Stimulated activated CD8-positive, alpha-beta memory T cell treated with anti-CD3 and anti-CD28 coated beads, Interleukin-12 subunit alpha, Interleukin-12 subunit beta, amount 100 ng/mL, for 1 hour (primary cell): ENCODE measurements around the gene SPATA2L.
"Not testable (repeated sequence)": the region's sequence is repeated elsewhere in the genome, so short reads cannot be mapped to it uniquely, and the experiment has no call there.

ENCODE experiments used
- DNase-seq: peaks from one replicate; pipeline ENCODE4 v3.0.0-alpha.2; 2020; ENCODE audit warnings: low read depth

The SPATA2L gene

DNA sequence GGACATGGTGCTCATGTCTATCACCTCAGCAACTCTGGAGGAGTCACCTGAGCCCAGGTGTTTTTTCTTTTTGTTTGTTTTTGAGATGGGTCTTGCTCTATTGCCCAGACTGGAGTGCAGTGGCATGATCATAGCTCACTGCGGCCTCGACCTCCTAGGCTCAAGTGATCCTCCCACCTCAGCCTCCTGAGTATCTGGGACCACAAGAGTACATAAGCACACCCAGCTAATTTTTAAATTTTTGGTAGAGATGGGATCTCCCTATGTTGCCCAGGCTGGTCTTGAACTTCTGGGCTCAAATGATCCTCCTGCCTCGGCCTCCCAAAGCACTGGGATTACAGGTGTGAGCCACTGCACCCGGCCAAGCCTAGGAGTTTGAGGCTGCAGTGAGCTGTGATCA, 11.9 kb downstream of the SPATA2L start:
- DNase-seq, result not testable (repeated sequence)

DNA sequence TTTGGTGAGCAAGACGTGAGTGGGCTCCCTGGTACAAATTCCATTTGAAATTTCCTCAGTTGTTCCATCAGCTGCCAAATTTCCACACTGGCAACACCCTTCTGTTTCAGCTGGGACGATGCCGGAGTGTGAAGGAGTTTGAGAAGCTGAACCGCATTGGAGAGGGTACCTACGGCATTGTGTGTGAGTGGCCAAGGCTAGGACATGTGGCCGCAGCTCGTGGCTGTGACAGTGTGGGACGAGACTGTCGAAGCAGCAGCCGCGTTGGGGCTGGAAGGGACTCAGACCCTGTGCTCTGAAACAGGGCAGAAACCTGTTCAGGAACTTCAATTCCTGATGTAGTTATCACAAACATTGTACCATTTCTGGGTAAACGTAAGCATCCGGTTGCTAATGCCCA, 12.4 kb downstream of the SPATA2L start:
- DNase-seq, result no peak

DNA sequence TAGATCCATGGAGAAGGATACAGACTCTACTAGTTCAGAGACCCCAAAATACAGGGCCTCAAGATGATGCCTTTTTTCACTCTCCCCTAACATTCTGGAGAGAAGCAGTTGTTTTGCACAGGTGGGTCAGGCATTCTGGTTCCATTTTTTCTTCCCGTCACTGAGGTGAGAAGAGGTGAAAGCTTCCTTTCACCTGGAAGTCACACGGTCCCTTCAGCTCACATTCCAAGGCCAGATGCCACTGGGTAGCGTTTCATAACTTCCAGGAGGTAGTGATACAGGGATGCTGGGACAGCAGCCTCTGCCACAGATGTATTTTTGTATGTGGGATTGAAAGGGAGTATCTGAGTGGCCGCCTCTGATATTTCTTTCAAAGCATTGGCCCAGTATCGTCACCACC, 13.1 kb downstream of the SPATA2L start:
- DNase-seq, result no peak

DNA sequence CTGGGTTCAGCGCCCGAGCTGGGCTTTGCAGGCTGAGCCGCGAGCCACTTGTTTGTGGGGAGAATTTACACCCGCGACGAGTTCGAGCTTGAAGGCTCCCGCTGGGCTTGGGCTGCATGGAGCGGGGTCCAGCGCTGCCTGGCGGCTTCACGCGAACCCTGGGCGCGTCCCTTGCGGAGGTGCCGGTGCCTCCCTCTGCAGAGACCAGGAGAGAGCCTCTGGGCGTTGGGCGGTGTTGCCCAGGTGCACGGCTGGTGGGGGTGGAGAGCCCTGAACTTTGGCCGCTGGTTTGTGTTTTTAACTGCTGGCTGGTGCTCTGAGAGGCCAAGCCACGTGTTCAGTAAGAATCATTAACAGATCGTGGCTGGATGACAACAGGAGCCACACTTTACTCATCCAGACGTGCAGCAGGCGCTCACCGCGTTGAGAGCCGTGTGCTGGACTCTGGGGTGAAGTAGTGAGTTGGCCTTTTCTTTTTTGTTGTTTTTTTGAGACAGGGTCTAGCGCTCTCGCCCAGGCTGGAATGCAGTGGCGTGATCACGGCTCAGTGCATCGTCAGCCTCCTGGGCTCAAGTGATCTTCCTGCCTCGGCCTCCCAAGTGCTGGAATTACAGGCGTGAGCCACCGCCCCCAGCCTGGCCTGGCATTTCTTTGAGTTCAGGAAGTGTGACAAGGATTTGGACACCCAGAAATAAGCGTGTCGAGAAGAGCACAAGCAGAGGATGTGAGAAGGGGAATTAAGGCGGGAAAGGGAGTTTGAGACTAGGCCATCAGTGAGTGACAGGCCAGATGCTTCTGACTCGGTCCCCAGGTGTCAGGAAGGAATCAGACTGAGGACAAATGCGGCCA, 14.2 kb downstream of the SPATA2L start:
- DNase-seq, result no peak

DNA sequence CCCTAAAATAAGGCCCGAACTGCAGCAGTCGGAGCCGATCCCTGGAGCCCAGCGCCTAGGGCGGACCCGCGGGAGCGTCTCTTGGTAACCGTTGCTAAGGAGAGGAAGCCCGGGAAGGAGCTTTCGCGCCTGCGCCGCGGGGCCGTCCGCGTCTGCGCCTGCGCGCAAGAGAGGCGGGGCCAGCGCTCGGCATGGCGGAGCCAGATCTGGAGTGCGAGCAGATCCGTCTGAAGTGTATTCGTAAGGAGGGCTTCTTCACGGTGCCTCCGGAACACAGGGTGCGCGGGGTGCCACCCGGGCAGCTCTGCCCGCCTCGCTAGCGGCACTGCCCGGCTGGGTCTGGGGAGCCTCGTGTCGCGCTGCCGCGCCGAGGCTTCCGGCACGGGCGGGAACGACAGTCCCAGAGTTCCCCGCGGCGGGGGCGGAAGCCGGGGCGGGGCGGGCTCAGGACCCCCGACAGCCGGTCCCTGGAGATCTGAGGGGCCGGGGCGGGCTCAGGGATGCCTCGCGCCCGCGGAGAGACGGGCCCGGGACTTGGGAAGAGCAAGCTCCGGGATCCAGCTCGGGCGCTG, 14.9 kb downstream of the SPATA2L start, which contains the start of gene CDK10:
Gene CDK10, plus strand, starts transcription at position 170 of the 572 bp plus-strand sequence. Its CDS starts 22 bp downstream, at position 192.
- DNase-seq, result peak; percentile 85

DNA sequence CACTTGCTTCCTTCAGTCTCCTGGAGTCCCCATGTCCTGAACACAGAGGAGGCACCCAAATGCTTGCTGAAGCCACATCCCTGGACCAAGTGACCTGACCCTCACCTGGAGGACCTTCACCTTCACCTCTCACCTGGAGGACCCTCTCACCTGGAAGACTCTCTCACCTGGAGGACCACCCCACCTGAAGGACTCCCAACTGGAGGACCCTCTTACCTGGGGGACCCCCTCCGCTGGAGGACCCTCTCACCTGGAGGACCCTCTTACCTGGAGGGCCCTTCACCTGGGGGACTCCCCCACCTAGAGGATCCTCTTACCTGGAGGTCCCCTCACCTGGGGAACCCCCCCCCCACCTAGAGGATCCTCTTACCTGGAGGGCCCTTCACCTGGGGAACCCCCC, 15.6 kb downstream of the SPATA2L start:
- DNase-seq, result no peak

DNA sequence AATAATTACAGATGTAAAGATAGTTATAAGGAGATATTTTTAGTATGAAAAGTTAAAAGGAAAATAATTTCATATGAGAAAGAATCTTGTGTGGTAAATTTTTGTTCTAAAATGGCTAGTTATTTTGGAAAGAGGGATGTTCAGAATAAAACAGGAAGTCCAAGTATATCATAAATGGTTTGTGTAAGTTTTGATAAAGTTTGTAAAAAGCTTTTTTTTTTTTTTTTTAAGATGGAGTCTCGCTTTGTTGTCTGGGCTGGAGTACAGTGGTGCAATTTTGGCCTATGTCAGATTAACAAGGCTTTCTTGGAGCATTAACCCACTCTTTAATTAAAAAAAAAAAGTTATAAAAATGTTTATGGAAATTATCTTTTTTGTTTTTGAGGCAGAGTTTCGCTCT, 23.2 kb downstream of the SPATA2L start:
- DNase-seq, result no peak

DNA sequence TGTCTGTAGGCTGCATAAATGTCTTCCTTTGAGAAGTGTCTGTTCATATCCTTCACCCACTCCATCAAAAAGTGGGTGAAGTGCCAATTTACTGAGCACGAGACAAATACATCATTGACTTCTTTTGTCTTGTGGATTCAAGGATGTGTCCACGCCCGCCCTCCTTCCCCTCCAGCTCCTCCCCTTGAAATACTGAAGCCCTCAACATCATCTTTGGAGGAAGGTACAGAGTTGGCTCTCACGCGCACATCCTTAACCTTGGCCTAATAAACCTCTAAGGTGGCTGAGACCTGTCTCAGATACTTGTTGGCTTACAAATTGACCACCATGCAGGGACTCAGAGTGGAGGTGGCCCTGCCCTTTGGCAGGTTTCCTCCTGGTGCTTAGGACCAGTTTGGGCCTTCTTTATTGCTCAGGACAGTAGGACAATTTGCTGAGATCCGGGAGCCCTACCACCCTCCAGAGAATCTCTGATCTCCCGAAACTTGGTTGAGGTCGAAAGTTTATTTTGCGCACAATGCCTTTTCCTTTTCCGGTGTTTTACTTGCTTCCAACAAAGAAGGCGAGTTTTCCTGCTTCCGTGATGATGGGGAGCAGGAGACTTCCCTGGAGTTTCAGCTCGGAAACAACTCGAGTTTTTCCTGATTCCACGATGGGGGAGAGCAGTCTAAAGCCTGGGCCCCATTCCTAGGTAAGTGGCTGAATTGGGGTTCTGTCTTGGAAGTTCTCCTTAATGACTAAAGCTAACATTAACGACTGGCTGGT, 29.1 kb downstream of the SPATA2L start:
- no peak for DNase-seq

DNA sequence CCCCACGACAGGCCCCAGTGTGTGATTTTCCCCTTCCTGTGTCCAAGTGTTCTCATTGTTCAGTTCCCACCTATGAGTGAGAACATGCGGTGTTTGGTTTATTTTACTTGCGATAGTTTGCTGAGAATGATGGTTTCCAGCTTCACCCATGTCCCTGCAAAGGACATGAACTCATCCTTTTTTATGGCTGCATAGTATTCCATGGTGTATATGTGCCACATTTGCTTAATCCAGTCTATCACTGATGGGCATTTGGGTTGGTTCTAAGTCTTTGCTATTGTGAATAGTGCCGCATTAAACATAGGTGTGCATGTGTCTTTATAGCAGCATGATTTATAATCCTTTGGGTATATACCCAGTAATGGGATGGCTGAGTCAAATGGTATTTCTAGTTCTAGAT, 29.9 kb downstream of the SPATA2L start:
- DNase-seq, result not testable (repeated sequence)

DNA sequence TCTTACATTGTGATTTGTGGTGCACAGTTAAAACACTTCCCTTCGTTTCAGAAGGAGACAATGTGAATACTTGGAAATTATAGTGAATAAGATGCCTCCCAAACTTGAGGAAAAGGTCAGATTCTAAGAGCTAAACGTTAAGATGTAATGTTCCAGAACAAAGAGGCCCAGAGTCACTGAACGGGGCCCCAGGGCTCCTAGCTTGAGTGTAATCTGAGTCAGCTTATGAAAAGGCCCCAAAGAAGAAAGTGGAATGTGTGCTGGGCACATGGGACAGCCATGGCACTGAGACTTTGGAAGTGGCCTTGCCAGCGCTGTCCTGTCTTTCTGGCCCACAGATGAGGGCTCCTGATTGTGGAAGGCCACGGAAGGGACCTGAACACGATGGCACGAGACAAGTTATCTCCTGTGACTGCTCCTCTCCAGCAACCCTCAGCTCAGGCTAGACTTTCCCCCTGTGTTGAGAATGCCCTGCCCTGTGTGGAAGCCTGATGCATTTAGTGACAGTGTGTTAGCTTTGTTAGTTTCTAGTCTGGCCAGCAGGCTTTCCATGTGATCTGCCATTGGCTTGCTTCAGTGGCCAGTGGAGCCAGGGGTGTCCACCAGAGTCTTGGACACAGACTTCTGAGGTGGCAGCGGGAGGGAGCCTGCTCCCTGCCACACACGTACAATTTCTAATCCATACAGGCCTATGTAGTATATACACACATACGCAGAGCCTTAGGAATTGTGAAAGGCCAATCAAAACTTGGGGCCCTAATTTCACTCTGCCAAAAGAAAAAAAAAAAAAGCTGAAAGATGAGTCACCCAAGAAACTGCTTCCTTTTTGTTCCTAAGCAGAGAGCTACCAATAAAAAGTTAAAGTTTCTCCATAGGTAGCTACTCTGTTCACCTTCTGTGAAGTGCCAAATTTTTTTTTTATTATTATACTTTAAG, 30.7 kb downstream of the SPATA2L start:
- no peak for DNase-seq

DNA sequence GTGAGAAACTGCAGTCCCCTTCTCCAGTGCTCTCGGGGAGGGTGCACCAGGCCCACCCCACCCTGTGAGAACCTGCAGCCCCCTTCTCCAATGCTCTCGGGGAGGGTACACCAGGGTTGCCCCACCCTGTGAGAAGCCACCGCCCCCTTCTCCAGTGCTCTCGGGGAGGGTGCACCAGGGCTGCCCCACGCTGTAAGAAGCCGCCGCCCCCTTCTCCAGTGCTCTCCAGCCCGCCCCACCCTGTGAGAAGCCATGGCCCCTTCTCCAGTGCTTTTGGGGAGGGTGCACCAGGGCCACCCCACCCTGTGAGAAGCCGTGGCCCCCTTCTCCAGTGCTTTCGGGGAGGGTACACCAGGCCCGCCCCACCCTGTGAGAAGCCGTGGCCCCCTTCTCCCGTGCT, 31.8 kb downstream of the SPATA2L start:
- DNase-seq, result no peak

DNA sequence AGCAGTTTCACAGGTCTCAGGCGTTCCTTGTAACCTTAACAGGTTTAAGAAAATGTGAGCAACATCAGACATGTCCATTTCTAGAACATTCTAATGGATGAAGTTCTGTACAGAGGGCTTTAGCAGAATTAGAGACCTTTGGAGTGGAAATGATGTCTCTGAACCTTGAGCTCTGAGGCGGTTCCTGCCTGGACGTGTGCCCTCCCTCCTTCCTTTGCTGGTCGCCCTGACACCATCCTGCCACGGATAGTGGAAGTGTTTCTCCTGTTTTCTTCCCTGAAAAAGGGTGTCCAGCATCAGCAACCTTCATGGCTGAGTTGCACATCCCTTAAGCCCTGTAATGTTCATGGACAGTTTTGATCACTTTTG, 32.7 kb downstream of the SPATA2L start:
- DNase-seq, result no peak

DNA sequence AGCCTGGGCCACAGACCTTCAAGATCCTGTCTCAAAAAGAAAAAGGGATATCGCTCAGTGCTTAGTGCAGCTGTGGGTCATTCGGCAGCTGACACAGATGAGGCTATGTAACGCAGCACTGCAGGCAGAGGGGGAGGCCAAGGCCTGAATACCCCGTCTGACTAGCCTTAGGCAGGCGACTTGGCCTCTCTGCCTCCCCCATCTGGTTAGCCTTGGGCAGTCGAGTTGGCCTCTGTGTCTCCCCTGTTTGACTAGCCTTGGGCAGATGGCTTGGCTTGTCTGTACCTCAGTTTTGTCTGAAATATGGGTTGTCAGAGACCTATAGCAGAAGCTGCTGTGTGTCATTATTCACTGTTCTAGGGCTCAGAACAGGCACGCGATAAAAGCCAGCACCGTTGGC, 33.9 kb downstream of the SPATA2L start:
- no peak for DNase-seq

DNA sequence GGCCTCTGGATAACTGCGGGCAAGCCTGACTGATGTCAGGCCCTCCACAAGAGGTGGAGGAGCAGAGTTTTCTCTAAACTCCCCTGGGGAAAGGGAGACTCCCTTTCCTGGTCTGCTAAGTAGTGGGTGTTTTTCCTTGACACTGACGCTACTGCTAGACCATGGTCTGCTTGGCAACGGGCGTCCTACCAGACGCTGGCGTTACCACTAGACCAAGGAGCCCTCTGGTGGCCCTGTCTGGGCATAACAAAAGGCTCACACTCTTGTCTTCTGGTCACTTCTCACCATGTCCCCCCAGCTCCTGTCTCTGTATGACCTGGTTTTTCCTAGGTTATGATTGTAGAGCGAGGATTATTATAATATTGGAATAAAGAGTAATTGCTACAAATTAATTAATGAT, 34.5 kb downstream of the SPATA2L start:
- DNase-seq, result not testable (repeated sequence)

DNA sequence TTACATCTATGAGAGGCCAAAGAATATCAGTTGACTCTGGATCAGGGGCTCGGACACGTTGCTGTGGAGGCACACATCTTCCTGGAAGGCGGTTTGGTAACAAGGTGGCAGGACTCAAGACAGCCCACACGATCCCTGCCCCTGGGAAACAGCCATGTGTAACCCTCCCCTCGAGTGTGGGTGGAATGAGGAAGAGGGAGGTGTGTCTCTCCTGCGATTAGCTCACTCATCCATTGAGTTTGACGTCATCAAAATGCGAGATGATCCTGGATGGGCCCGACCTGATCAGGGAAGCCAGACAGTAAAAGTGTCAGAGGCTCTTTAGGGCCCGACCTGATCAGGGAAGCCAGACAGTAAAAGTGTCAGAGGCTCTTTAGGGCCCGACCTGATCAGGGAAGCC, 37.3 kb downstream of the SPATA2L start:
- not testable (repeated sequence) for DNase-seq

DNA sequence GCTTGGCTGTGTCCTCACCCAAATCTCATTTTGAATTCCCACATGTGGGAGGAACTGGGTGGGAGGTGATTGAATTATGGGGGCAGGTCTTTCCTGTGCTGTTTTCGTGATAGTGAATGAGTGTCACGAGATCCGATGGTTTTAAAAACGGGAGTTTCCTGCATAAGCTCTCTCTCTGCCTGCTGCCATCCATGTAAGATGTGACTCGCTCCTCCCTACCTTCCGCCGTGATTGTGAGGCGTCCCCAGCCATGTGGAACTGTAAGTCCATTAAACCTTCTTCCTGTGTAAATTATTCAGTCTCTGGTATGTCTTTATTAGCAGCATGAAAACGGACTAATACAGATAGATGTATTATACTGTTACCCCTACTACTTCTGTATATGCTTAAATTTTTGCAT, 40.3 kb downstream of the SPATA2L start:
- DNase-seq, result no peak

DNA sequence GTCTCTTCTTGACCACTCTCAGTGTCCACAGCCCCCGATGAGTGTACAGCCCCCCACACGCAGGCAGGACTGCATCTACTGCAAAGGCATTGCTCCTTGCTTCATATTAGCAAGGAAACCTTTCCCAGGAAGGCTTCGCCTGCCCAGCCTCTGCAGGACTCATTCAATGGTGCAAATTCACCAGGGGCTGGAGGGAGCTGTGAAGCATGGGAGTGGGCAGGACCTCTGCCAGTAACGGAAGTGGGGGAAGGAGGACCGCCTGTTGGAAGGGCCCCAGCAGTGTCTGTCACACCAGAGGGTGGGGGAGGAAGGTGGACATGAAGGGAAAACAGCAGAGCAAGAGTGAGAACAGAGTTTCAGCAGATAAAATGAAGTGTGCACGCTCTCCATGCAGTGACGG, 41.4 kb downstream of the SPATA2L start:
- no peak for DNase-seq

DNA sequence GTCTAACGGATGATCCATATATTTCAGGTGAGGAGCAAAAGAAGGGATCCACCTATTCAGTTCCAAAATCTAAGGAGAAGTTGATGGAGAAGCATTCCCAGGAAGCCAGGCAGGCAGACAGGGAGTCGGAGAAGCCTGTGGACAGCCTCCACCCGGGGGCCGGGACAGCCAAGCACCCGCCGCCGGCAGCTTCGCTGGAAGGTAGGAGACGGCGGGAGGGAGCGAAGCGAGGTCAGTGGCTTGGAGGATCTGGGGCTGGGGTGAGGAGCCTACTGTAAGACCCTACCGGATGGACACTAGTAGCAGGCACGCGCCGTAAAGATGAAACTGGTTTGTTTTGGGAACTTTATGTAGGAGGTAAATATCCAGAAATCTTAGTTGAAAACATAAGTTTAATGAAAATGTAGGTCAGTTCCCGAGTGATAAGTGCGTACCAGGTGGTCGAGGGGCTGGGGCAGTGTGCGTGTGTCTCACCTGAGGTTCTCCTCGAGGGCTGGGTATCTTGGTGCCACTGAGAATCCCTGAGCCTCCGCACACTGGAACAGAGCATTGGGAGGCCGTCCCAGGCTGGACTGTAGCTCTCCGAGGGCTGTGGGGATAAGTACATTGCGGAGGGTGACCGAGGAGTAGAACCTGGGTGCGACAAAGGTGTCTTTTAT, 43.2 kb downstream of the SPATA2L start:
- no peak for DNase-seq

DNA sequence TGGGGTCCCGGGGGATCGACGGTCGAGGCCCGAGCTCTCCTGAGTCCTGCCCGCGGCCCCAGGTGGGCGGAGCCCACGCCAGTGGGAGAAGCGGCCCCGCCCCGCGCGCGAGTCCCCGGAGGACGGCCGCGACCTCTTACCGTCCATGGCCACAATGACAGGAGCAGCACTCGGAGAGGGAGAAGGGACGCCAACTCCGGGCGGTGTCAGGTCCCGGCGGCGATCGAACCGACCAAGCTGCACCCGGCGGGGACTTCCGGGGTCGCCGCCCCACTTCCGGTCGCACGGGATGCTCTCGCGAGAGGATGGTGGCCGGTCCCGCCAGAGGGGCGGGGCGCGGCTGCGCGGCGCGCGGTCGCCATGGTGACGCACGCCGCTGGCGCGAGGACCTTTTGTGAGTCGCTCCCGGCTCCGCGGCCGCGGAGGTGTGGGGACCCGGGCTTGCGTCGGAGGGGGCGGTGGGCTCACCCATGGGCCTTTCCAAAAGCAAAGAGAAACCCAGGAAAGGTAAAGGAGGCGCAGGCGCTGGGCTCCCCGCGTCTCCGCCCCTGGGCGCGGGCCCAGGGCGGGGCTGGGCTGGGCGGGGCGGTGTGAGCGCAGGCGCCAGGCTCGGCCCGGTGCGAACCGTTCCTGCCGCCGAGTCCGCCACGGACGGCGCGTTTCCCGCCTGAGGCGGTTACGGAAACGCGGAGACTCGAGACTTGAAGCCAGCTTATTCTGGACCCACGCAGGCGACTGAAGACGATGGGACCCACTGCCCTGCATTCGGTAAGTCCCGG, 43.9 kb downstream of the SPATA2L start, which contains the start of the genes CHMP1A and SPATA33:
Gene CHMP1A, minus strand, starts transcription at position 267 of the 779 bp plus-strand sequence. Its CDS starts 120 bp downstream, at position 147.
Gene SPATA33, plus strand, starts transcription at position 395 of the 779 bp plus-strand sequence. Its CDS starts 76 bp downstream, at position 471.
- DNase-seq, result peak; percentile 85

DNA sequence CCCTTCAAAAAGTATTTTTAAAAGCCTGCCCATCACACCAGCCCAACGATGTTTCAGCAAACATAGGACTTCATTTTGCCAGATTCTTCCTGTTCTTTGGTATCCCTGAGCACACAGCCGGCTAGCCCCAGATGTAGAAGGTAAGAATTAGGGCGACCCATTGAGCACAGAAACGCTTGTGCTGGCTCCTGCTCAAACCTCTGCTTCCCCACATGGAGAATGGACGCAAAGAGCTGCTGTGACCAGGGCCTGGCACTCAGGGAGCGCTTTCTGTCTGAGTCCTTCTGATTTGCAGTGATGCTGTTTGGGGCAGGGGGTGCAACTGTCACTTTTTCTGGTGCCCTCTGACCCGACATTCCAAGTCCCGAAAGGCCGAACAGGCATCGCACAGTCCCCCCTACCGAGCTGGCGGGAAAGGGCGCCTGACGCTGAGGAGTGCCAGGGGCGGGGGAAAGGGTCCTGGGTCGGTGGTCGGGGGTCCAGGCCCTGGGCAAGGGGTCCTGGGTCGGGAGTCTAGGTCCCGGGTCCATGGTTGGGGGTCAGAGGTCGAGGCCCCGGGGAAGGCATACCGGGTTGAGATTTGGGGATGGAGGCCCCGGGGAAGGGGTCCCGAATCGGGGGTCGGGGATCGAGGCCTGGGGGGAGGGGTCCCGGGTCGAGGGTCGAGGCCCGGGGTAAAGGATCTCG, 44.9 kb downstream of the SPATA2L start:
- DNase-seq, result no peak
